Measurements from ENCODE around the gene FILIP1L.

The FILIP1L gene

GRCh38 chr3:99947356-99947755 is 166.9 kb downstream of the FILIP1L start:
- DNase-seq, result no peak

- DNase-seq, result no peak
Observed at GRCh38 chr3:99945328-99945995, 168.8 kb downstream of the FILIP1L start.

GRCh38 chr3:99943931-99944761 is 170.2 kb downstream of the FILIP1L start:
- no peak for DNase-seq

GRCh38 chr3:99941211-99941610 is 173.1 kb downstream of the FILIP1L start:
- DNase-seq, result no peak

- DNase-seq, result no peak
Observed at GRCh38 chr3:99940350-99940749, 174.0 kb downstream of the FILIP1L start.

- no peak for DNase-seq
Observed at GRCh38 chr3:99939876-99940275, 174.4 kb downstream of the FILIP1L start.

GRCh38 chr3:99938270-99938911 is 175.9 kb downstream of the FILIP1L start:
- DNase-seq, result no peak

GRCh38 chr3:99934975-99935797 is 179.1 kb downstream of the FILIP1L start:
- no peak for DNase-seq

GRCh38 chr3:99933971-99934750 is 180.1 kb downstream of the FILIP1L start:
- no peak for DNase-seq

- DNase-seq, result no peak
Observed at GRCh38 chr3:99931059-99931458, 183.2 kb downstream of the FILIP1L start.

- no peak for DNase-seq
Observed at GRCh38 chr3:99929745-99930139, 184.6 kb downstream of the FILIP1L start.

- no peak for DNase-seq
Observed at GRCh38 chr3:99928771-99929744, 185.2 kb downstream of the FILIP1L start.

GRCh38 chr3:99927671-99928457 is 186.4 kb downstream of the FILIP1L start:
- no peak for DNase-seq

GRCh38 chr3:99925584-99926230 is 188.6 kb downstream of the FILIP1L start:
- no peak for DNase-seq

GRCh38 chr3:99923873-99924272 is 190.4 kb downstream of the FILIP1L start:
- DNase-seq, result no peak

- DNase-seq, result no peak
Observed at GRCh38 chr3:99921986-99922385, 192.3 kb downstream of the FILIP1L start.

- DNase-seq, result no peak
Observed at GRCh38 chr3:99921377-99921695, 193.0 kb downstream of the FILIP1L start.

GRCh38 chr3:99920481-99921376 is 193.6 kb downstream of the FILIP1L start:
- no peak for DNase-seq

- no peak for DNase-seq
Observed at GRCh38 chr3:99919694-99920093, 194.6 kb downstream of the FILIP1L start.

All from NCI-H526 (cell line).